ENCODE results near the gene ODF2L. TPM values are rescaled to one million over a fixed set of nuclear protein-coding genes. Genes with fewer than 3 reads are reported as not detected.

Gene ODF2L
- total and polyA plus RNA-seq, 2 of the 4 experiments (the other 2 are of a cell fraction): 10.4 to 12.3 TPM

GRCh38 chr1:86305731-86306130 lies 90.4 kb downstream of the ODF2L start:
- WGBS, 2 experiments (ENCODE audit: extremely low coverage in 2 of 2, insufficient read length in 1 of 2): no CpG with 5 or more reads among the region's 3 CpGs
- Histone ChIP-seq H4K20me1 (ENCODE audit: insufficient read depth, low read length) (no peaks in the 10 kb centered on the region), H3K4me2 (ENCODE audit: low read depth, low read length) (no peak overlapping the region), H3K27ac (ENCODE audit: insufficient read depth, low read length) (no peak overlapping the region), H3K23ac (ENCODE audit: low read depth, low read length) (no peak overlapping the region), H2AK5ac (ENCODE audit: low read depth, low read length) (no peak overlapping the region), H3K4me1 (ENCODE audit: control insufficient read depth, insufficient read depth, low read length) (no peaks in the 10 kb centered on the region), H3K79me1 (ENCODE audit: low read depth in 1 of 2, low read length in 2 of 2) (no peaks in the 10 kb centered on the region), H4K91ac (ENCODE audit: insufficient read depth, low read depth, low read length) (no peak overlapping the region), H3K27me3 (ENCODE audit: control insufficient read depth, insufficient read depth, low read length) (no peaks in the 10 kb centered on the region; the same call in 1 of the 2 replicates), H3K56ac (ENCODE audit: extremely low read depth, insufficient read depth, low read length) (no peak overlapping the region), H3K4ac (ENCODE audit: low read depth, low read length) (no peak overlapping the region), H2AK9ac (replicated peaks; ENCODE audit: low read depth, low read length, poor library complexity) (no peak overlapping the region), H2AFZ (replicated peaks; ENCODE audit: low read length, poor library complexity) (no peak overlapping the region), H3K14ac (replicated peaks; ENCODE audit: low read depth, low read length) (no peak overlapping the region), H3K9me1 (ENCODE audit: insufficient read depth, low read length) (no peaks in the 10 kb centered on the region), H4K8ac (ENCODE audit: low read depth in 2 of 2, low read length in 2 of 2) (no peak overlapping the region), H2BK15ac (ENCODE audit: low read depth, low read length) (no peak overlapping the region), H2BK20ac (ENCODE audit: low read depth, low read length) (no peak overlapping the region), H4K5ac (ENCODE audit: low read depth, low read length) (no peak overlapping the region), H3K9ac (ENCODE audit: low read depth, low read length) (no peak overlapping the region), H3K18ac (ENCODE audit: low read depth, low read length) (no peak overlapping the region), H3K9me3 (ENCODE audit: control insufficient read depth, insufficient read depth, low read length) (no peaks in the 10 kb centered on the region), H2BK5ac (ENCODE audit: low read depth, low read length, poor library complexity, severe bottlenecking) (no peak overlapping the region), H3K4me3 (ENCODE audit: insufficient read depth, low read depth, low read length) (no peak overlapping the region), H3K36me3 (ENCODE audit: control insufficient read depth, insufficient read depth, low read length) (no peaks in the 10 kb centered on the region), H2BK120ac (ENCODE audit: low read depth, low read length) (no peak overlapping the region)
- ATAC-seq (ENCODE audit: low read depth): no peak
- intact Hi-C loops (cut with micrococcal nuclease): no loop called here
- CTCF ChIA-PET: interaction anchor here (1.6 kb wide), 1 partner anchor 12 kb away, joined by 3 read pairs; no protein-coding TSS in a partner anchor
- POLR2A ChIA-PET (ENCODE audit: unreplicated experiment): no interaction called here
- dilution Hi-C loops (cut with HindIII; ENCODE audit: low sequenced_read_pairs, unreplicated experiment): no loop called here
- in situ Hi-C loops (cut with MboI; ENCODE audit: low sequenced_read_pairs): no loop called here
- no peak for TF ChIP-seq MAZ (IDR thresholded peaks at IDR 0.05; ENCODE audit: borderline replicate concordance, low read depth, low read length)
- no peak for TF ChIP-seq SMC3 (IDR thresholded peaks at IDR 0.05; ENCODE audit: low read depth, low read length)
- BruUV-seq (replicated peaks): no TSS peak
- no peak for DNase-seq

Data from IMR-90 (cell line).